GM18519 (cell line): Measurements from ENCODE around the gene ATMIN.

Source experiments
- ATAC-seq: cut with Tn5 transposase; IDR thresholded peaks from one replicate; pipeline ENCODE4 v1.9.1; 2021; ENCODE audit warnings: mild to moderate bottlenecking, moderate library complexity; ENCODE audit not compliant: unreplicated experiment, low FRiP score

Gene ATMIN

GRCh38 chr16:81066681-81067080, 31.0 kb downstream of the ATMIN start:
- ATAC-seq = no peak

- no peak for ATAC-seq
Measured at GRCh38 chr16:81067166-81067565, 31.5 kb downstream of the ATMIN start.

DNA sequence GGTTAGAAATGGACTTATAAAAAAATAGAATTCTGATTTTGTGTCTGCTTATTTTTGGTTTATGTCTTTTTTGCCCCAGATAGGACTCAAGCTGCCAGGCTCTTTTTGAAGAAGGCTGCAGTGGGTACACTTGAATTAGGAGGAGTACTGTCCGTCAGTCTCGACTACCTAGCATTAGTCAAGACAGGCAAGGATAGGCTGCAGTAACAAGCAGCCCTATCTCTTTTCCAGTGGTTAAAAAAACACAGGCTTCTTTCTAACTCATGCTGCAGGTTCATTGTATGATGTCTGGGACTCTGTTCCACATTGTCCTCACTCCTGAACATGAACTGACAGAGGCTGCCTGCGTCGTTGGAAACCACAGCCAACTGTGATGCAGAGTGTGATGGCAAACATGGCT, 33.4 kb downstream of the ATMIN start:
- ATAC-seq = no peak

DNA sequence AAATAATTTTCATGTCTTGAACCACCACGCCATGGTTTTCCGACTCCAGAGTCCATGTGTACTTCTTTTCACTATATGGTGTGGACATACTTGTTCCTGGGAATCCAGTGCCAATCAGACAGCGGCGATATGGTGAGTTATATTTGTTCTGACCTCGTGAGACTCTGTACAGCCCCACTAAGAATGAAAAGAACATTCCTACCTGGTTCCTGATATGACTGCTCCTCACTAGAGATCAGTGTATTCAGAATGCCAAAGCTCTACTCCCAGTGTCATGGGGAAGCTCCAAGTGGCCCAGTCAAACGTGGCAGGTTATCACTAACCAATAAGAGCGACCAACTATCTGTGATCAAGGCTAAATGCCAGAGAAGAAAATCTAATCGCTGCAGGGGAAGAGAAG, 35.3 kb downstream of the ATMIN start:
- no peak for ATAC-seq

- ATAC-seq = no peak
Measured at GRCh38 chr16:81071805-81072204, 36.2 kb downstream of the ATMIN start.

DNA sequence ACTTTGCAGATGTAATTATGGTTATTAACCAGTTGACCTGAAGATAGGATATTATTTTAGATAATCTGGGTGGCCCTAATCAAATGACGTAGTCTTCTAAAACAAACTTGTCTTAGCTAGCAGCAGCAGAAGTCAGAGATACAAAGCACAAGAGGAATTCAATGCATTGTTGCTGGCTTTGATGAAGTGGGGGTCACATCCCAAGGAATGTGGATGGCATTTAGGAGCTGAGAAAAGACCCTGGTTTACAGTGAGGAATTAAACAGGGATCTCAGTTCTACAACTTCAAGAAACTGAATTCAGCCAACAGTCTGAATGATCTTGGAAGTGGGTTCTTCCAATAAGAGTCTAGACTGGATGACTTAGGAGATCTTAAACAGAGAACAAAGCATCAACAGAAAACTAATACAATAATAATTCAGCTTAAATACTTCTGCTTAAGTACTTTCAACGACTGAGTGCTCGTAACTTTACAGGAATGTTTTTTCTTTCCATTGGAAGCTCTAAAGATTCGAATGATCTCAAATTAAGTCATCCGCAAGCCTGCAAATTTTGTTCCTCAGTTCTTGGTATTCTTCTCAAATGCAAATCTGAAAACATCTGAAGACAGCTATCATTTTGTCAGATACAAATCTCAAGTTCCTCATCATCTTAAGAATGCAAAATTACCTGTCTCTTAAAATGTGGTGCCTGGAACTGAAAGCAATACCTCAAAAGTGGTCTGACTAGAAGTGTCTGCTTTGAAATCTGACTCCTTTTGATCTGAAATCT, 38.1 kb downstream of the ATMIN start:
- ATAC-seq = no peak

GRCh38 chr16:81076566-81077075, 41.0 kb downstream of the ATMIN start:
- peak; percentile 39 for ATAC-seq

DNA sequence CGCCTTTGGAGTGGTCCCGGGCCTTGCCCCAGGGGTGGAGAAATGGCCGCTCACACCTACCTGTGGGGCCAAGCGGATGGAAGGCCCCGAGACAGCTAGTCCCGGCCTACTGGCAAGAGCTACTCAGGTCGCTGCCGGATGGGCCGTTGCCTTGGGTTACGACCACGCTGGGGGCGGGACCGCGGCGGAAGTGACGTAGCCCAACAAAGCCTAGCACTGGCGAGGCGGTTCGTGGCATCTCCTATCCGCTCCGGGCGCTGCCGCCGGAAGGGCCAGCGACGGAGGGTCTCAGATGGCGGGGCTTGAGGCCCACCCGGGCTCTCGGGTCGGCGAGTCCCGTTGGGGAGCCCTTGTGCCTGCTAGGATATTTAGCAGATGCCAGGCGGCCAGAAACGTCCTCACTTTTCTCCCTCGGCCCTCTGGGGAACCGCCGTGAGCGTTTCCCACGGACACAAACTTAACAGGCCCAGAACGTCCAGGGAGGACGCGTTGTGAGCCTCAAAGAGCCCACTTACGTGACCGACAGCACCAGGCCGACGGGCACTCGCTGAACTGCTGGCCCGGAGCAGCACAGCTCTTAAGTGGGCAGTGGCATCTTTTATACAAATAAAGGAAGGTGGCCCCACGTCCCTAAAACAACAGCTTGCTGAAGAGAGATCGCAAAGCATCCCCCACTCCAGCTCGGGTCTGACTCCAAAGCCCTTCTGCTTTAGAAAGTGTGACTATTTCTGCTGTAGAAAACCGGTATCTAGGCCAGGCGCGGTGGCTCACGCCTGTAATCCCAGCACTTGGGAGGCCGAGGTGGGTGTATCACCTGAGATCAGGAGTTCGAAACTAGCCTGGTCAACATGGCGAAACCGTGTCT, 41.7 kb downstream of the ATMIN start, which contains the start of gene C16orf46:
TSS of gene C16orf46 (minus strand) at position 163 of the 865 bp plus-strand sequence. CDS start 13,283 bp downstream, outside the sequence.
- ATAC-seq = peak; percentile 92

DNA sequence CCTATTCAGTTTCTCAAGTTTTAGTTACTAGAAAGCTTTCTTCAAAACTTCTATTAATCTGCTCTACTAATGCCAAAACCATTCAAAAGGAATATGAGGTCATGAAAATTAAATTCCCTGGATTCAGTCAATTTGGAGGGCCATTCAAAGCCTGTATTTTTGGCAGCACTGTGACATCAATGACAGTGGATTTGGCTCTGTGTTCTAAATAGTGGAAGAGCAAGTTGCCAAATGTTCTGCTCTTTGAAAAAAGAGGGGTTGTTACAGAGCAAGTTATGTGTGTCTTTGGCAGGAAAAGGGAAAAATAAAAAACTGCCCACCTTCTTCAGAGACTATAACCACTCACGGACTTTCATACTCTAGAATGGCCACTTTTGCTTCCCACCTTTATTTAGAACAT, 44.6 kb downstream of the ATMIN start:
- no peak for ATAC-seq

GRCh38 chr16:81081014-81081413, 45.4 kb downstream of the ATMIN start:
- no peak for ATAC-seq

DNA sequence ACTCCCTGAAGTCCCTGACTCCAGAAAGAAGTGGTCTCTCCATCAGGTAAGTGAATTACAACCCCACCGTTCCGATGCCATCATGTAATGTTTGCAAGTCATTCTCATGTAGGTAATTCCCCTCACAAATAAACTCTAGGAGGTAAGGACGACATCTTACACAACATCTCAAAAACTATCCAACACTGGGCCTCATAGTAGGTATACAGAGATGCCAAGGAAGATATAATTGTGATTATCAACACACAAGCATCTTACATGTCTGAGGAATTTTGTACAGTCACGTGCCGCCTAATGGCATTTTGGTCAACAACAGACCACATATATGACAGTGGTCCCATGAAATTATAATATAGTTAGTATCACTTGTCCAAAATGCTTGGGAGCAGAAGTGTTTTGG, 53.2 kb downstream of the ATMIN start:
- no peak for ATAC-seq

DNA sequence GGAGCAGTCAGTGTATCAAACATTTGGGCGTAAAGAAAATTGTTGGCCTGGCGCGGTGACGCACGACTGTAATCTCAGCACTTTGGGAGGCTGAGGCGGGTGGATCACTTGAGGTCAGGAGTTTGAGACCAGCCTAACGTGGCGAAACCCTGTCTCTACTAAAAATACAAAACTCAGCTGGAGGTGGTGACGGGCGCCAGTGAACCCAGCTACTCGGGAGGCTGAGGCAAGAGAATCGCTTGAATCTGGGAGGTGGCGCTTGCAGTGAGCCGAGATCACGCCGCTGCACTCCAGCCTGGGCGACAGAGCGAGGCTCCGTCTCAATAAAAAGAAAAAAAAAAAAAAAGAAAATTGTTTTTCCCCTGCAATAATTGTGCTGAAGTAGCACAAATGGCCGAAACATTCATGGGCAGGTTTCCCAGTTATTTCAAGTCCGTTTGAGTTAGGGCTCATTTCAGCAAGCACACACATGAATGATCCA, 59.2 kb downstream of the ATMIN start:
- ATAC-seq = no peak

GRCh38 chr16:81095653-81095952, 60.0 kb downstream of the ATMIN start:
- peak; percentile 1 for ATAC-seq

- peak; percentile 95 for ATAC-seq
Measured at GRCh38 chr16:81095953-81096714, 60.5 kb downstream of the ATMIN start, which contains the start of gene GCSH. GCSH (minus strand) TSS chr16:81096395; CDS start chr16:81096278, 117 bp downstream.

- ATAC-seq = no peak
Measured at GRCh38 chr16:81096715-81097208, 61.1 kb downstream of the ATMIN start.
